Vagina (tissue), 2 donors: ENCODE results near the gene HAUS8.
"Not testable (repeated sequence)": the region's sequence is repeated elsewhere in the genome, so short reads cannot be mapped to it uniquely, and the experiment has no call there.

Experiments
- CTCF ChIP-seq, 3 experiments: fragments of 450-650 bp in 2 of 3; fragments of 200-600 bp in 1 of 3; sonication (generic) in 1 of 3; IDR thresholded peaks; one replicate each; pipeline ENCODE4 v1.5.1; 2017 to 2019; ENCODE audit warnings: antibody characterized with exemption in 3 of 3, mild to moderate bottlenecking in 2 of 3, moderate library complexity in 2 of 3
- POLR2A ChIP-seq, 2 donors: fragments of 450-650 bp; IDR thresholded peaks; one replicate each; pipeline ENCODE4 v1.6.1; 2017; ENCODE audit warnings: antibody characterized with exemption in 2 of 2, mild to moderate bottlenecking in 2 of 2, moderate library complexity in 2 of 2

GRCh38 chr19:17094694-17095093 lies 19.4 kb upstream of the HAUS8 start:
- TF ChIP-seq POLR2A, CTCF (IDR thresholded peaks at IDR 0.05): not testable (repeated sequence)
